ENCODE measurements around the gene ZSCAN2. TPM values are rescaled to one million over a fixed set of nuclear protein-coding genes. Genes with fewer than 3 reads are reported as not detected.
A peak's percentile ranks its signal among the peaks of the same experiment; 100 is the strongest.
"Not testable (repeated sequence)": the region's sequence is repeated elsewhere in the genome, so short reads cannot be mapped to it uniquely, and the experiment has no call there.

Gene ZSCAN2
- total RNA-seq, 1 experiment from 2014 or later: 18.0 TPM

DNA sequence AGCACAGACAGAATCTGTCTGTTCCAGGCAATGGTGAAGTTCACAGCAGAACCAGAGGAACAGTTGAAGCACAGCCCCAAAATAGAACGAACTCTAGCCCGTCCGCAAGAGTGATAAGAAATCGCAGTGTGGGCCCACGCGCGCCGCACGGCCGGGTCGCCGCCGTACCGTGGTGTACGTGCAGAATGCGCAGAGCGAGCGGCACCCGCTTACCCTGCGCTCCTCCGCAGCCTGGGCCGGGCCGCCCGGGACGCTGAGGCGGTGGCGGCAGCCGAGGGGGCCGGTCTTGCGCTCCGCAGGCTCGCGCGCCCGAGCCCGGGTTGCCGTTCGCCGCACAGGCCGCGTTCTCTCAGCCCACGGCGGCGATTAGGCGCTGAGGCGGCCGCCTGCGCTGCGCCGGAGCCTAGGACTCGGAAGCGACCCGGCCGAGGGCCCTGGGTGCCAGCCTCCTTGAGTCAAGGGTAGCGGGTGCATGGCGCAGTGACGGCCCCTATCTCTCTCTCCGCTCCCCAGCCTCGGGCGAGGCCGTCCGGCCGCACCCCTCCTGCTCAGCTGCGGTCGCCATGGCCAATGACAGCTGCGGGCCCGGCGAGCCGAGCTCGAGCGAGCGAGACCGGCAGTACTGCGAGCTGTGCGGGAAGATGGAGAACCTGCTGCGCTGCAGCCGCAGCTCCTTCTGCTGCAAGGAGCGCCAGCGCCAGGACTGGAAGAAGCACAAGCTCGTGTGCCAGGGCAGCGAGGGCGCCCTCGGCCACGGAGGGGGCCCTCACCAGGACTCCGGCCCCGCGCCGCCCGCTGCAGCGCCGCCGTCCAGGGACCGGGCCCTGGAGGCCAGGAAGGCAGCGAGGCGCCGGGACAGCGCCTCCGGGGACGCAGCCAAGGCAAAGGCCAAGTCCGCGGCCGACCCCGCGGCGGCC lies 32.8 kb downstream of the ZSCAN2 start:
- TF ChIP-seq, protein P1, sequence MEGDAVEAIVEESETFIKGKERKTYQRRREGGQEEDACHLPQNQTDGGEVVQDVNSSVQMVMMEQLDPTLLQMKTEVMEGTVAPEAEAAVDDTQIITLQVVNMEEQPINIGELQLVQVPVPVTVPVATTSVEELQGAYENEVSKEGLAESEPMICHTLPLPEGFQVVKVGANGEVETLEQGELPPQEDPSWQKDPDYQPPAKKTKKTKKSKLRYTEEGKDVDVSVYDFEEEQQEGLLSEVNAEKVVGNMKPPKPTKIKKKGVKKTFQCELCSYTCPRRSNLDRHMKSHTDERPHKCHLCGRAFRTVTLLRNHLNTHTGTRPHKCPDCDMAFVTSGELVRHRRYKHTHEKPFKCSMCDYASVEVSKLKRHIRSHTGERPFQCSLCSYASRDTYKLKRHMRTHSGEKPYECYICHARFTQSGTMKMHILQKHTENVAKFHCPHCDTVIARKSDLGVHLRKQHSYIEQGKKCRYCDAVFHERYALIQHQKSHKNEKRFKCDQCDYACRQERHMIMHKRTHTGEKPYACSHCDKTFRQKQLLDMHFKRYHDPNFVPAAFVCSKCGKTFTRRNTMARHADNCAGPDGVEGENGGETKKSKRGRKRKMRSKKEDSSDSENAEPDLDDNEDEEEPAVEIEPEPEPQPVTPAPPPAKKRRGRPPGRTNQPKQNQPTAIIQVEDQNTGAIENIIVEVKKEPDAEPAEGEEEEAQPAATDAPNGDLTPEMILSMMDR (IDR thresholded peaks at IDR 0.05; ENCODE audit: unreplicated experiment): no peak

DNA sequence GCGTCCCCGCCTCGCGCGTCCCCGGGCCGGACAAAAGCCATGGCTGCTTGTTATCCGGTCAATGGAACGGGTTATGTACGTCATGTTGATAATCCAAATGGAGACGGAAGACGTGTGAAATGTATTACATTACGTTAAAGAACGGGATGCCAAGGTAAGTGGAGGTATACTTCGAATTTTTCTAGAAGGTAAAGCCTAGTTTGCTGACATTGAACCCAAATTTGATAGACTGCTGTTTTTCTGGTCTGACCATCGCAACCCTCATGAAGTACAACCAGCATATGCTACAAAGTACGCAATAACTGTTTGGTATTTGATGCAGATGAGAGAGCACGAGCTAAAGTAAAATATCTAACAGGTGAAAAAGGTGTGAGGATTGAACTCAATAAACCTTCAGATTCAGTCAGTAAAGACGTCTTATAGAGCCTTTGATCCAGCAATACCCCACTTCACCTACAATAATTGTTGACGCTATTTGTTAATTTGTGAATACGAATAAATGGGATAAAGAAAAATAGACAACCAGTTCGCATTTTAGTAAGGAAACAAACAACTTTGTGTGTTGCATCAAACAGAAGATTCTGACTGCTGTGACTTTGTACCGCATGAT lies 33.5 kb downstream of the ZSCAN2 start:
- H3K4me1 Mint-ChIP-seq (ENCODE audit: low read depth, unreplicated experiment): peaks cover 17% of the 10 kb centered on the region
- BruUV-seq (replicated peaks): no TSS peak
- peaks cover 58% of the 10 kb centered on the region for H3K36me3 Mint-ChIP-seq (ENCODE audit: insufficient read depth, unreplicated experiment)
- CTCF ChIA-PET: interaction anchor here (0.6 to 1.4 kb wide), 5 partner anchors 9 to 247 kb away, joined by 3 to 5 read pairs (median 3); partner anchors contain the start of gene ZSCAN2
- H3K9me3 Mint-ChIP-seq (ENCODE audit: low read depth, unreplicated experiment): no peaks in the 10 kb centered on the region
- peak overlapping the region; percentile 99 for H3K4me3 Mint-ChIP-seq (ENCODE audit: low read depth, unreplicated experiment)
- intact Hi-C loops (cut with micrococcal nuclease; ENCODE audit: unreplicated experiment): no loop called here
- no peaks in the 10 kb centered on the region for H3K27me3 Mint-ChIP-seq (ENCODE audit: unreplicated experiment)
- no peak overlapping the region for H3K27ac Mint-ChIP-seq (ENCODE audit: unreplicated experiment)
- TF ChIP-seq, protein P1 (IDR thresholded peaks at IDR 0.05; ENCODE audit: unreplicated experiment): no peak
- DNase-seq: no peak

More for the DNA sequence above, 32.8 kb downstream of the ZSCAN2 start:
- CTCF ChIA-PET: interaction anchor here (0.7 to 1.4 kb wide), 5 partner anchors 9 to 749 kb away, joined by 3 to 5 read pairs (median 3); partner anchors contain the start of gene ZSCAN2
- H3K36me3 Mint-ChIP-seq (ENCODE audit: insufficient read depth, unreplicated experiment): peaks cover 52% of the 10 kb centered on the region
- H3K27ac Mint-ChIP-seq (ENCODE audit: unreplicated experiment): peak overlapping the region; percentile 89
- peaks cover 17% of the 10 kb centered on the region for H3K4me1 Mint-ChIP-seq (ENCODE audit: low read depth, unreplicated experiment)
- BruUV-seq (replicated peaks): no TSS peak
- H3K27me3 Mint-ChIP-seq (ENCODE audit: unreplicated experiment): no peaks in the 10 kb centered on the region
- peak overlapping the region; percentile 99 for H3K4me3 Mint-ChIP-seq (ENCODE audit: low read depth, unreplicated experiment)
- peak; percentile 76 for DNase-seq
- no peaks in the 10 kb centered on the region for H3K9me3 Mint-ChIP-seq (ENCODE audit: low read depth, unreplicated experiment)
- intact Hi-C loops (cut with micrococcal nuclease; ENCODE audit: unreplicated experiment): no loop called here

- no TSS peak for BruUV-seq (replicated peaks)
- intact Hi-C loops (cut with micrococcal nuclease; ENCODE audit: unreplicated experiment): loop anchor here (1.0 kb wide), 1 partner anchor 50 kb away; no protein-coding TSS in a partner anchor
- H3K27me3 Mint-ChIP-seq (ENCODE audit: unreplicated experiment): no peaks in the 10 kb centered on the region
- peaks cover 14% of the 10 kb centered on the region for H3K4me1 Mint-ChIP-seq (ENCODE audit: low read depth, unreplicated experiment)
- no peak overlapping the region for H3K27ac Mint-ChIP-seq (ENCODE audit: unreplicated experiment)
- H3K9me3 Mint-ChIP-seq (ENCODE audit: low read depth, unreplicated experiment): no peaks in the 10 kb centered on the region
- no peak overlapping the region for H3K4me3 Mint-ChIP-seq (ENCODE audit: low read depth, unreplicated experiment)
- TF ChIP-seq, protein P1 (IDR thresholded peaks at IDR 0.05; ENCODE audit: unreplicated experiment): no peak
- CTCF ChIA-PET: interaction anchor here (0.7 to 1.3 kb wide), 4 partner anchors 11 to 67 kb away, joined by 3 to 5 read pairs (median 4); no protein-coding TSS in a partner anchor
- DNase-seq: no peak
- H3K36me3 Mint-ChIP-seq (ENCODE audit: insufficient read depth, unreplicated experiment): peaks cover 54% of the 10 kb centered on the region
Measured at GRCh38 chr15:84638103-84638502, 37.3 kb downstream of the ZSCAN2 start.

DNA sequence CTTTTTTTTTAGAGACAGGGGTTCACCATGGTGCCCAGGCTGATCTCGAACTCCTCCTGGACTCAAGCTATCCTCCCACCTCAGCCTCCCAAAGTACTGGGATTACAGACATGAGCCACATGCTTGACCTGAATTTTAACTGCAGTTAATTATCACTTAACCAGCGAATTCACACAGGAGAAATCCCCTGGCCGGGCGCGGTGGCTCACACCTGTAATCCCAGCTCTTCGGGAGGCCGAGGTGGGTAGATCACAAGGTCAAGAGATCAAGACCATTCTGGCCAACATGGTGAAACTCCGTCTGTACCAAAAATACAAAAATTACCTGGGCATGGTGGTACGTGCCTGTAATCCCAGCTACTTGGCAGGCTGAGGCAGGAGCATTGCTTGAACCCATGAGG lies 41.1 kb downstream of the ZSCAN2 start:
- H3K36me3 Mint-ChIP-seq (ENCODE audit: insufficient read depth, unreplicated experiment): peaks cover 72% of the 10 kb centered on the region
- intact Hi-C loops (cut with micrococcal nuclease; ENCODE audit: unreplicated experiment); H3K4me3 Mint-ChIP-seq (ENCODE audit: low read depth, unreplicated experiment); DNase-seq; CTCF ChIA-PET; H3K27me3 Mint-ChIP-seq (ENCODE audit: unreplicated experiment); H3K9me3 Mint-ChIP-seq (ENCODE audit: low read depth, unreplicated experiment); H3K27ac Mint-ChIP-seq (ENCODE audit: unreplicated experiment); H3K4me1 Mint-ChIP-seq (ENCODE audit: low read depth, unreplicated experiment); BruUV-seq (replicated peaks): not testable (repeated sequence)

- H3K4me1 Mint-ChIP-seq (ENCODE audit: low read depth, unreplicated experiment); intact Hi-C loops (cut with micrococcal nuclease; ENCODE audit: unreplicated experiment); DNase-seq; H3K27me3 Mint-ChIP-seq (ENCODE audit: unreplicated experiment); BruUV-seq (replicated peaks); H3K27ac Mint-ChIP-seq (ENCODE audit: unreplicated experiment); H3K9me3 Mint-ChIP-seq (ENCODE audit: low read depth, unreplicated experiment); H3K4me3 Mint-ChIP-seq (ENCODE audit: low read depth, unreplicated experiment); CTCF ChIA-PET: not testable (repeated sequence)
- peaks cover 78% of the 10 kb centered on the region for H3K36me3 Mint-ChIP-seq (ENCODE audit: insufficient read depth, unreplicated experiment)
Measured at GRCh38 chr15:84642640-84643039, 41.8 kb downstream of the ZSCAN2 start.

All from Calu3 (cell line).